NT2/D1 (cell line): ENCODE data around the gene SH3BP2.

Experiments
- DNase-seq: peaks from one replicate; pipeline ENCODE4 v3.0.0-alpha.2; 2011; ENCODE audit warnings: low read depth, low spot score
- H3K27me3 ChIP-seq: 2 replicates; pipeline ENCODE4 v1.6.0; 2011; ENCODE audit warnings: mild to moderate bottlenecking; ENCODE audit not compliant: insufficient read length, insufficient read depth
- H3K36me3 ChIP-seq: 2 replicates; pipeline ENCODE4 v1.6.1; 2011; ENCODE audit warnings: mild to moderate bottlenecking, low read length, mixed read lengths; ENCODE audit not compliant: insufficient read depth, insufficient read length
- H3K4me1 ChIP-seq: 2 replicates; pipeline ENCODE4 v1.5.1; 2011; ENCODE audit not compliant: insufficient read depth, insufficient read length
- H3K4me3 ChIP-seq: 2 replicates; pipeline ENCODE4 v1.5.1; 2011; ENCODE audit warnings: low read depth; ENCODE audit not compliant: insufficient read length
- H3K9ac ChIP-seq: 2 replicates; pipeline ENCODE4 v1.6.0; 2011; ENCODE audit warnings: low read depth; ENCODE audit not compliant: insufficient read length
- H3K9me3 ChIP-seq: 2 replicates; pipeline ENCODE4 v1.5.1; 2011; ENCODE audit warnings: mild to moderate bottlenecking, low read length; ENCODE audit not compliant: insufficient read depth
- SUZ12 ChIP-seq: IDR thresholded peaks from 2 replicates; pipeline ENCODE4 v1.6.1; 2011; ENCODE audit not compliant: insufficient read length, insufficient read depth; ENCODE audit errors: extremely low read depth
- YY1 ChIP-seq: IDR thresholded peaks from 2 replicates; pipeline ENCODE4 v1.6.1; 2011; ENCODE audit not compliant: insufficient read length, insufficient read depth
- ZNF274 ChIP-seq: IDR thresholded peaks from 2 replicates; pipeline ENCODE4 v1.6.1; 2011; ENCODE audit warnings: mild to moderate bottlenecking, low read depth, low read length

Gene SH3BP2

GRCh38 chr4:2799224-2799911 is 6.5 kb downstream of the SH3BP2 start:
- Histone ChIP-seq H3K4me1 (peaks cover 43% of the 10 kb centered on the region), H3K36me3 (no peaks in the 10 kb centered on the region), H3K9ac (peak overlapping the region; percentile 47), H3K9me3 (no peaks in the 10 kb centered on the region), H3K27me3 (peaks cover 5% of the 10 kb centered on the region), H3K4me3 (no peak overlapping the region)
- TF ChIP-seq YY1 (no peak), SUZ12 (no peak), ZNF274 (no peak)
- no peak for DNase-seq

GRCh38 chr4:2799971-2800690 is 7.2 kb downstream of the SH3BP2 start:
- no peak for DNase-seq
- Histone ChIP-seq H3K4me3 (no peak overlapping the region), H3K36me3 (no peaks in the 10 kb centered on the region), H3K27me3 (no peaks in the 10 kb centered on the region), H3K4me1 (peaks cover 35% of the 10 kb centered on the region), H3K9ac (peak overlapping the region; percentile 66), H3K9me3 (no peaks in the 10 kb centered on the region)
- TF ChIP-seq YY1 (no peak), SUZ12 (no peak), ZNF274 (no peak)

GRCh38 chr4:2800691-2801596 is 8.1 kb downstream of the SH3BP2 start:
- no peak for TF ChIP-seq ZNF274
- H3K9me3 ChIP-seq, result no peaks in the 10 kb centered on the region
- no peak for DNase-seq
- no peaks in the 10 kb centered on the region for H3K36me3 ChIP-seq
- peaks cover 34% of the 10 kb centered on the region for H3K4me1 ChIP-seq
- H3K4me3 ChIP-seq, result peak overlapping the region; percentile 13
- peak overlapping the region; percentile 66 for H3K9ac ChIP-seq
- H3K27me3 ChIP-seq, result no peaks in the 10 kb centered on the region

- Histone ChIP-seq H3K9ac (peak overlapping the region; percentile 32), H3K36me3 (no peaks in the 10 kb centered on the region), H3K27me3 (no peaks in the 10 kb centered on the region), H3K9me3 (no peaks in the 10 kb centered on the region), H3K4me3 (no peak overlapping the region), H3K4me1 (peaks cover 40% of the 10 kb centered on the region)
- DNase-seq, result no peak
- no peak for TF ChIP-seq ZNF274
- TF ChIP-seq SUZ12, result no peak
- no peak for TF ChIP-seq YY1
These were observed 10.0 kb downstream of the SH3BP2 start for GRCh38 chr4:2802618-2803531.

- H3K36me3 ChIP-seq, result no peaks in the 10 kb centered on the region
- TF ChIP-seq ZNF274 (no peak), YY1 (no peak), SUZ12 (no peak)
- no peak for DNase-seq
- H3K4me1 ChIP-seq, result peaks cover 34% of the 10 kb centered on the region
- no peak overlapping the region for H3K4me3 ChIP-seq
- no peaks in the 10 kb centered on the region for H3K27me3 ChIP-seq
- no peaks in the 10 kb centered on the region for H3K9me3 ChIP-seq
- no peak overlapping the region for H3K9ac ChIP-seq
These were observed 11.0 kb downstream of the SH3BP2 start for GRCh38 chr4:2803624-2804448.

- no peaks in the 10 kb centered on the region for H3K27me3 ChIP-seq
- no peak overlapping the region for H3K4me3 ChIP-seq
- TF ChIP-seq ZNF274 (no peak), YY1 (no peak), SUZ12 (no peak)
- H3K9me3 ChIP-seq, result no peaks in the 10 kb centered on the region
- DNase-seq, result no peak
- H3K36me3 ChIP-seq, result no peaks in the 10 kb centered on the region
- no peak overlapping the region for H3K9ac ChIP-seq
- peaks cover 30% of the 10 kb centered on the region for H3K4me1 ChIP-seq
These were observed 11.6 kb downstream of the SH3BP2 start for GRCh38 chr4:2804449-2804972.
